Measurements from ENCODE around the gene PIBF1. TPM values are rescaled to one million over a fixed set of nuclear protein-coding genes. Genes with fewer than 3 reads are reported as not detected.
A peak's percentile ranks its signal among the peaks of the same experiment; 100 is the strongest.

Gene PIBF1
- total and polyA plus RNA-seq, 2 of the 4 experiments (the other 2 are of a cell fraction) = 5.1 to 13.3 TPM

- Histone ChIP-seq H3K36me3 (ENCODE audit: control insufficient read depth, insufficient read depth, low read length) (0 out of 2 replicates have a peak, but pooled peaks cover 4% of the 10 kb centered on the region), H2BK15ac (ENCODE audit: low read depth, low read length) (no peak overlapping the region), H3K9me1 (ENCODE audit: insufficient read depth, low read length) (0 out of 2 replicates have a peak, but pooled peaks cover 3% of the 10 kb centered on the region), H3K27ac (ENCODE audit: insufficient read depth, low read length) (no peak overlapping the region), H3K14ac (replicated peaks; ENCODE audit: low read depth, low read length) (no peak overlapping the region), H3K56ac (ENCODE audit: extremely low read depth, insufficient read depth, low read length) (no peak overlapping the region), H3K4me2 (ENCODE audit: low read depth, low read length) (no peak overlapping the region), H3K4ac (ENCODE audit: low read depth, low read length) (no peak overlapping the region), H2BK120ac (ENCODE audit: low read depth, low read length) (no peak overlapping the region), H2AFZ (replicated peaks; ENCODE audit: low read length, poor library complexity) (no peak overlapping the region), H3K23ac (ENCODE audit: low read depth, low read length) (no peak overlapping the region), H4K20me1 (ENCODE audit: insufficient read depth, low read length) (no peaks in the 10 kb centered on the region), H3K27me3 (ENCODE audit: control insufficient read depth, insufficient read depth, low read length) (no peaks in the 10 kb centered on the region), H4K5ac (ENCODE audit: low read depth, low read length) (no peak overlapping the region), H3K9me3 (ENCODE audit: control insufficient read depth, insufficient read depth, low read length) (no peaks in the 10 kb centered on the region), H2AK9ac (replicated peaks; ENCODE audit: low read depth, low read length, poor library complexity) (no peak overlapping the region), H3K4me1 (ENCODE audit: control insufficient read depth, insufficient read depth, low read length) (no peaks in the 10 kb centered on the region), H3K9ac (ENCODE audit: low read depth, low read length) (no peak overlapping the region), H2BK5ac (ENCODE audit: low read depth, low read length, poor library complexity, severe bottlenecking) (peak overlapping the region; percentile 26), H3K79me1 (ENCODE audit: low read depth in 1 of 2, low read length in 2 of 2) (no peaks in the 10 kb centered on the region), H4K91ac (ENCODE audit: insufficient read depth, low read depth, low read length) (no peak overlapping the region), H3K18ac (ENCODE audit: low read depth, low read length) (no peak overlapping the region), H2AK5ac (ENCODE audit: low read depth, low read length) (no peak overlapping the region), H3K4me3 (ENCODE audit: insufficient read depth, low read depth, low read length) (no peak overlapping the region), H2BK20ac (ENCODE audit: low read depth, low read length) (no peak overlapping the region), H4K8ac (ENCODE audit: low read depth in 2 of 2, low read length in 2 of 2) (no peak overlapping the region)
- TF ChIP-seq MXI1 (IDR thresholded peaks at IDR 0.05; ENCODE audit: borderline replicate concordance, low read depth, low read length) (no peak), RFX5 (IDR thresholded peaks at IDR 0.05; ENCODE audit: low read depth, low read length) (no peak), MAFK (IDR thresholded peaks at IDR 0.05; ENCODE audit: low read depth, low read length) (no peak), CEBPB (IDR thresholded peaks at IDR 0.05; ENCODE audit: low read depth, low read length) (no peak), SMC3 (IDR thresholded peaks at IDR 0.05; ENCODE audit: low read depth, low read length) (no peak), NFE2L2 (IDR thresholded peaks at IDR 0.05; ENCODE audit: low read depth, low read length) (no peak), POLR2A (IDR thresholded peaks at IDR 0.05; ENCODE audit: low read depth, low read length) (no peak), RCOR1 (IDR thresholded peaks at IDR 0.05; ENCODE audit: insufficient replicate concordance, low read length) (no peak), RAD21 (IDR thresholded peaks at IDR 0.05; ENCODE audit: low read length) (no peak), FOS (IDR thresholded peaks at IDR 0.05; ENCODE audit: low read depth, low read length) (no peak), MAZ (IDR thresholded peaks at IDR 0.05; ENCODE audit: borderline replicate concordance, low read depth, low read length) (no peak), BHLHE40 (IDR thresholded peaks at IDR 0.05; ENCODE audit: low read depth, low read length) (no peak), CHD1 (IDR thresholded peaks at IDR 0.05; ENCODE audit: low read depth, low read length) (no peak)
- TF ChIP-seq, protein P1, sequence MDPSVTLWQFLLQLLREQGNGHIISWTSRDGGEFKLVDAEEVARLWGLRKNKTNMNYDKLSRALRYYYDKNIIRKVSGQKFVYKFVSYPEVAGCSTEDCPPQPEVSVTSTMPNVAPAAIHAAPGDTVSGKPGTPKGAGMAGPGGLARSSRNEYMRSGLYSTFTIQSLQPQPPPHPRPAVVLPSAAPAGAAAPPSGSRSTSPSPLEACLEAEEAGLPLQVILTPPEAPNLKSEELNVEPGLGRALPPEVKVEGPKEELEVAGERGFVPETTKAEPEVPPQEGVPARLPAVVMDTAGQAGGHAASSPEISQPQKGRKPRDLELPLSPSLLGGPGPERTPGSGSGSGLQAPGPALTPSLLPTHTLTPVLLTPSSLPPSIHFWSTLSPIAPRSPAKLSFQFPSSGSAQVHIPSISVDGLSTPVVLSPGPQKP (IDR thresholded peaks at IDR 0.05; ENCODE audit: borderline replicate concordance, low read depth, low read length) = no peak
- TF ChIP-seq, protein P2, sequence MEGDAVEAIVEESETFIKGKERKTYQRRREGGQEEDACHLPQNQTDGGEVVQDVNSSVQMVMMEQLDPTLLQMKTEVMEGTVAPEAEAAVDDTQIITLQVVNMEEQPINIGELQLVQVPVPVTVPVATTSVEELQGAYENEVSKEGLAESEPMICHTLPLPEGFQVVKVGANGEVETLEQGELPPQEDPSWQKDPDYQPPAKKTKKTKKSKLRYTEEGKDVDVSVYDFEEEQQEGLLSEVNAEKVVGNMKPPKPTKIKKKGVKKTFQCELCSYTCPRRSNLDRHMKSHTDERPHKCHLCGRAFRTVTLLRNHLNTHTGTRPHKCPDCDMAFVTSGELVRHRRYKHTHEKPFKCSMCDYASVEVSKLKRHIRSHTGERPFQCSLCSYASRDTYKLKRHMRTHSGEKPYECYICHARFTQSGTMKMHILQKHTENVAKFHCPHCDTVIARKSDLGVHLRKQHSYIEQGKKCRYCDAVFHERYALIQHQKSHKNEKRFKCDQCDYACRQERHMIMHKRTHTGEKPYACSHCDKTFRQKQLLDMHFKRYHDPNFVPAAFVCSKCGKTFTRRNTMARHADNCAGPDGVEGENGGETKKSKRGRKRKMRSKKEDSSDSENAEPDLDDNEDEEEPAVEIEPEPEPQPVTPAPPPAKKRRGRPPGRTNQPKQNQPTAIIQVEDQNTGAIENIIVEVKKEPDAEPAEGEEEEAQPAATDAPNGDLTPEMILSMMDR (conservative IDR thresholded peaks at IDR 0.05; ENCODE audit: low read depth, low read length) = no peak
- TF ChIP-seq, protein P3, sequence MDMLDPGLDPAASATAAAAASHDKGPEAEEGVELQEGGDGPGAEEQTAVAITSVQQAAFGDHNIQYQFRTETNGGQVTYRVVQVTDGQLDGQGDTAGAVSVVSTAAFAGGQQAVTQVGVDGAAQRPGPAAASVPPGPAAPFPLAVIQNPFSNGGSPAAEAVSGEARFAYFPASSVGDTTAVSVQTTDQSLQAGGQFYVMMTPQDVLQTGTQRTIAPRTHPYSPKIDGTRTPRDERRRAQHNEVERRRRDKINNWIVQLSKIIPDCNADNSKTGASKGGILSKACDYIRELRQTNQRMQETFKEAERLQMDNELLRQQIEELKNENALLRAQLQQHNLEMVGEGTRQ (IDR thresholded peaks at IDR 0.05; ENCODE audit: low read depth, low read length) = no peak
- in situ Hi-C loops (cut with MboI; ENCODE audit: low sequenced_read_pairs) (no loop called here), dilution Hi-C loops (cut with HindIII; ENCODE audit: low sequenced_read_pairs, unreplicated experiment) (no loop called here), intact Hi-C loops (cut with micrococcal nuclease) (no loop called here)
- no peak for ATAC-seq (ENCODE audit: low read depth)
- no peak for DNase-seq
- WGBS, 2 experiments (ENCODE audit: extremely low coverage in 2 of 2, insufficient read length in 1 of 2) = no CpG with 5 or more reads among the region's 1 CpG
- no TSS peak for BruUV-seq (replicated peaks)
- ChIA-PET POLR2A (ENCODE audit: unreplicated experiment) (no interaction called here), CTCF (no interaction called here)
Measured at GRCh38 chr13:72932250-72932649, 150.3 kb downstream of the PIBF1 start.

Data from IMR-90 (cell line).